Fibroblast of lung (primary cell): Measurements from ENCODE around the gene AIFM3. TPM values are rescaled to one million over a fixed set of nuclear protein-coding genes. Genes with fewer than 3 reads are reported as not detected.

Experiments
- DNase-seq, 2 donors: peaks; one replicate each; pipeline versions ENCODE4 v3.0.0 to v3.0.0-alpha.2; 2010; ENCODE audit warnings: low read depth in 2 of 2
- H2AFZ ChIP-seq: 2 replicates; pipeline ENCODE4 v1.5.1; 2012; ENCODE audit warnings: low read length, control low read depth, inconsistent platforms
- H3K27ac ChIP-seq: 2 replicates; pipeline ENCODE4 v1.5.1; 2011; ENCODE audit warnings: low read length, control low read depth; ENCODE audit not compliant: insufficient read depth
- H3K27me3 ChIP-seq: 2 replicates; pipeline ENCODE4 v1.5.1; 2011; ENCODE audit warnings: mild to moderate bottlenecking, low read length; ENCODE audit not compliant: control insufficient read depth, insufficient read depth
- H3K36me3 ChIP-seq: 2 replicates; pipeline ENCODE4 v1.5.1; 2011; ENCODE audit warnings: low read length; ENCODE audit not compliant: control insufficient read depth, insufficient read depth
- H3K4me1 ChIP-seq: 2 replicates; pipeline ENCODE4 v1.5.1; 2011; ENCODE audit warnings: low read length; ENCODE audit not compliant: control insufficient read depth, insufficient read depth; ENCODE audit errors: extremely low read depth
- H3K4me2 ChIP-seq: 2 replicates; pipeline ENCODE4 v1.5.1; 2011; ENCODE audit warnings: low read length, control low read depth; ENCODE audit not compliant: insufficient read depth; ENCODE audit errors: extremely low read depth
- H3K4me3 ChIP-seq, 4 experiments: fragments of 200-600 bp in 1 of 4; sonication (generic) in 1 of 4; replicated peaks in 1 of 4; 2 replicates each; pipeline ENCODE4 v1.5.1; 2011 to 2016; ENCODE audit warnings: low read length in 4 of 4, low read depth in 3 of 4, mild to moderate bottlenecking in 3 of 4, control low read depth in 2 of 4, inconsistent platforms in 1 of 4, mixed read lengths in 1 of 4; ENCODE audit not compliant: insufficient read depth in 1 of 4; ENCODE audit errors: control extremely low read depth in 1 of 4
- H3K79me2 ChIP-seq: 2 replicates; pipeline ENCODE4 v1.5.1; 2012; ENCODE audit warnings: mild to moderate bottlenecking, low read length, inconsistent platforms; ENCODE audit not compliant: control insufficient read depth, insufficient read depth
- H3K9ac ChIP-seq: 2 replicates; pipeline ENCODE4 v1.5.1; 2011; ENCODE audit warnings: mild to moderate bottlenecking, low read length, control low read depth; ENCODE audit not compliant: insufficient read depth
- H3K9me3 ChIP-seq: 2 replicates; pipeline ENCODE4 v1.5.1; 2012; ENCODE audit warnings: low read depth, low read length; ENCODE audit not compliant: control insufficient read depth, insufficient read depth
- H4K20me1 ChIP-seq: 2 replicates; pipeline ENCODE4 v1.5.1; 2011; ENCODE audit warnings: low read length; ENCODE audit not compliant: control insufficient read depth, insufficient read depth; ENCODE audit errors: extremely low read depth
- EZH2 ChIP-seq: IDR thresholded peaks from 2 replicates; pipeline ENCODE4 v1.5.1; 2012; ENCODE audit warnings: low read length, control low read depth, mild to moderate bottlenecking; ENCODE audit errors: missing control alignments
- polyA plus RNA-seq, 2 donors: library from polyadenylated mRNA; depleted of rRNA in 1 of 2; stranded (reverse) in 1 of 2; unstranded in 1 of 2; fragments of >200 nt; gene quantifications; 2 replicates each; pipeline ENCODE4 v1.2.1, GENCODE V29; 2011 to 2012; ENCODE audit warnings: missing spikeins in 1 of 2
- total RNA-seq: library from RNA; depleted of rRNA; stranded (reverse); fragments of >200 nt; gene quantifications from 2 replicates; pipeline ENCODE4 v1.2.1, GENCODE V29; 2014
- TF ChIP-seq, protein P1 (sequence below), 2 donors: IDR thresholded peaks in 1 of 2; conservative IDR thresholded peaks in 1 of 2; 1 replicate in 1 of 2; 2 replicates in 1 of 2; pipeline ENCODE4 v1.5.1; 2011 to 2012; ENCODE audit warnings: low read length in 2 of 2, control low read depth in 1 of 2, inconsistent platforms in 1 of 2, low read depth in 1 of 2, mild to moderate bottlenecking in 1 of 2

Gene AIFM3
- total and polyA plus RNA-seq, 2 donors (not counting 1 experiment from before 2014, with no cell fraction given): 0.15 to 2.0 TPM

GRCh38 chr22:20996031-20996410 lies 29.0 kb downstream of the AIFM3 start:
- H3K4me1 ChIP-seq: peaks cover 6% of the 10 kb centered on the region
- DNase-seq: no peak
- no peaks in the 10 kb centered on the region for H3K27me3 ChIP-seq
- no peaks in the 10 kb centered on the region for H4K20me1 ChIP-seq
- no peaks in the 10 kb centered on the region for H3K9me3 ChIP-seq
- H3K79me2 ChIP-seq: peaks cover 12% of the 10 kb centered on the region
- no peak for TF ChIP-seq EZH2
- TF ChIP-seq, protein P1, sequence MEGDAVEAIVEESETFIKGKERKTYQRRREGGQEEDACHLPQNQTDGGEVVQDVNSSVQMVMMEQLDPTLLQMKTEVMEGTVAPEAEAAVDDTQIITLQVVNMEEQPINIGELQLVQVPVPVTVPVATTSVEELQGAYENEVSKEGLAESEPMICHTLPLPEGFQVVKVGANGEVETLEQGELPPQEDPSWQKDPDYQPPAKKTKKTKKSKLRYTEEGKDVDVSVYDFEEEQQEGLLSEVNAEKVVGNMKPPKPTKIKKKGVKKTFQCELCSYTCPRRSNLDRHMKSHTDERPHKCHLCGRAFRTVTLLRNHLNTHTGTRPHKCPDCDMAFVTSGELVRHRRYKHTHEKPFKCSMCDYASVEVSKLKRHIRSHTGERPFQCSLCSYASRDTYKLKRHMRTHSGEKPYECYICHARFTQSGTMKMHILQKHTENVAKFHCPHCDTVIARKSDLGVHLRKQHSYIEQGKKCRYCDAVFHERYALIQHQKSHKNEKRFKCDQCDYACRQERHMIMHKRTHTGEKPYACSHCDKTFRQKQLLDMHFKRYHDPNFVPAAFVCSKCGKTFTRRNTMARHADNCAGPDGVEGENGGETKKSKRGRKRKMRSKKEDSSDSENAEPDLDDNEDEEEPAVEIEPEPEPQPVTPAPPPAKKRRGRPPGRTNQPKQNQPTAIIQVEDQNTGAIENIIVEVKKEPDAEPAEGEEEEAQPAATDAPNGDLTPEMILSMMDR (conservative IDR thresholded peaks at IDR 0.05 in 1 of 2, IDR thresholded peaks at IDR 0.05 in 1 of 2; ENCODE audit: low read depth in 1 of 2, low read length in 2 of 2): no peak
- H3K4me3 ChIP-seq: no peak overlapping the region
- H3K4me2 ChIP-seq: no peak overlapping the region
- no peak overlapping the region for H3K27ac ChIP-seq
- no peak overlapping the region for H3K9ac ChIP-seq
- peaks cover 34% of the 10 kb centered on the region for H3K36me3 ChIP-seq
- no peak overlapping the region for H2AFZ ChIP-seq

- TF ChIP-seq EZH2: no peak
- TF ChIP-seq, protein P1 (conservative IDR thresholded peaks at IDR 0.05 in 1 of 2, IDR thresholded peaks at IDR 0.05 in 1 of 2; ENCODE audit: low read depth in 1 of 2, low read length in 2 of 2): no peak
- Histone ChIP-seq H2AFZ (no peak overlapping the region), H3K36me3 (peaks cover 27% of the 10 kb centered on the region), H3K27me3 (no peaks in the 10 kb centered on the region), H3K9me3 (no peaks in the 10 kb centered on the region), H3K27ac (no peak overlapping the region), H4K20me1 (no peaks in the 10 kb centered on the region), H3K4me3 (no peak overlapping the region), H3K4me2 (no peak overlapping the region), H3K4me1 (peaks cover 9% of the 10 kb centered on the region), H3K9ac (no peak overlapping the region), H3K79me2 (peaks cover 17% of the 10 kb centered on the region)
- no peak for DNase-seq
Measured at GRCh38 chr22:20996598-20997535, 29.8 kb downstream of the AIFM3 start.

DNA sequence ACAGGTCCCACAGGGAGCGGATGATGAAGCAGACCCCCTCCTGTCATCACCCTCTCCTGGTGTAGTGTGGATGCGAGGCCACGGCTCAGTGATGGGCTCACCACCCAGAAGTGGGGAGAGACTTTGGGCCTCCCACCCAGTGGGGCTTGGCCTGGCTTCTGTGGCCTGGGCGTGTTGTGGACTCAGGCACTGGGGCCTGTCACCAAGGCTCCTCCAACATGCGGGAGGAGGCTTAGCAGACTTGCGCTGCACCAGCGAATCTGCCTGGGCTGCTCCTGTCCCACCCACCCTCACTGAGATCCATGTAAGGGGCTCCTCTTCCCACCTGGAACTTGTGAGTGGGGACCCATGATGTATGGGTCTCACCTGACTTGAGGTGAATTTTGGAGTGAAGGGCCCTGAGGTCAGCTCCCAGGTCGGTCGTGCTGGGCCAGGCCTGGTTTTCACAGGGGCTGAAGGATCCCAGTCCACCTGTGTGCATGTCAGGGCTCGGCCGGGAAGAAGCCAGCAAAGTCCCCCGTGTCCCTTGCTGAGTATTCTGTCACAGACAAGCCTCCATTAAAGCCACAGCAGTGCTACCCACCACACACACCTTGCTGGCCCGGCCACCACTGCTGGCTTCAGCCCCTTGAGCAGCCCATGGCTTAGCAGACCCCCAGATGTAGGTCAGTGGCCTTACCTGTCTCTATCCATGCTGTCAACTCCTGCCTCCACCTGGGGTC lies 30.6 kb downstream of the AIFM3 start:
- TF ChIP-seq, protein P1 (conservative IDR thresholded peaks at IDR 0.05 in 1 of 2, IDR thresholded peaks at IDR 0.05 in 1 of 2; ENCODE audit: low read depth in 1 of 2, low read length in 2 of 2): no peak
- TF ChIP-seq EZH2: no peak
- Histone ChIP-seq H3K4me2 (no peak overlapping the region), H3K9me3 (no peaks in the 10 kb centered on the region), H3K27ac (no peak overlapping the region), H3K36me3 (peaks cover 20% of the 10 kb centered on the region), H3K9ac (no peak overlapping the region), H2AFZ (no peak overlapping the region), H4K20me1 (no peaks in the 10 kb centered on the region), H3K4me3 (no peak overlapping the region), H3K4me1 (peaks cover 9% of the 10 kb centered on the region), H3K79me2 (peaks cover 17% of the 10 kb centered on the region), H3K27me3 (no peaks in the 10 kb centered on the region)
- DNase-seq: no peak
